CD4-positive, alpha-beta T cell treated with Interleukin-17A for 1 hour (primary cell): ENCODE measurements around the gene RNF207.

Experiments
- DNase-seq: peaks from one replicate; pipeline ENCODE4 v3.0.0-alpha.2; 2020

RNF207 gene

GRCh38 chr1:6174621-6175410 is 31.1 kb upstream of the RNF207 start:
- DNase-seq = no peak

GRCh38 chr1:6175411-6175828 is 30.5 kb upstream of the RNF207 start:
- DNase-seq = no peak

DNA sequence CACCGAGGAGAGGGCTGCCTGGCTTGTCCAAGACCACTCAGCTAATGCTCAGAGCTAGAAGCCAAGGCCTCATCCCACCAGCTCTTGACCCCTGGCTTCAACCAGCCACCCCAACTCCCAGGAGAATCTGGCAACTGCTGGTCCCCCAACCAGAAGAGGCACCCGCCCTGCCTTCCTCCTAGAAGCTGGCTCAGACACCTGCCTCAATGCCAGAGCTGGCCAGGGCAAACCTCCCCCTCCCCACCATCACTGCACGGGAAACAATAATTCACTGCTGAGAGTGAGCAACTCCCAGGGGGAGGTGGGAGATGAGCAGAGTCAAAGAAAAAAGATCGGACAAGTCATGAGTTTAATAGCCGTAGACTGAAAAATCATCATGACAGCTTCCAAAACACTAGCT is 29.1 kb upstream of the RNF207 start:
- DNase-seq = no peak

DNA sequence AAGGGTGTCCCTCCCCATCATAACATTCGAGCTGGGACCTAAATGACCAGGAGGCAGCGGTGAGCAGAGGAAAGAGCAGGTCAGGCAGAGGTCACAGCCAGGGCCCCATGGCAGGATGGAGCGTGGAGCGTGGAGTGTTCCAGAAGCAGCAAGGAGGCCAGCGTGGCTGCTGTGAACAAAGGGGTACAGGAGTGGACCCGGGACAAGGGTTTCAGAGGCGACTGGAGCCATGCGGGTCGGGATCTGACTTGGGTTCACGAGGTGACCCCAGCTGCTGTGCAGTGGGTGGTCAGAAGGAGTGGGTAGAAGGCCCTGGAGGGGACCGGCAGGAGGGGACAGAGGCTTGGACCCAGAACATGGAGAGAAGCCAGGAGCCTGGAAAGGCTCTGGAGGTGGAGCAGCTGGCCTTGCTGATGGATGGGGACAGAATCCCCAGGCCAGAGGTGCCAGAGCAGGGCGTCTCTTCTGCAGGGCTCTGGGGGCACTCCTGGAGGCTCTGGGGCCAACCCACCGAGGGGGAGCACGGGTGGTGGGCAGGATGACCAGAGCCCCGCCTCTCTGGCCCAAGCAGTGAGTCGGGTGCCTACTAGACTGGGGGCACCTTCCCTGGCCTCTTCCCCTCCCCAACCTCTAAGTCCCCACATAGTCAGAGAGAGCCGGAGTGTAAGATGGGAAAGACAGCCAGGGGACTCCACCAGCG is 28.1 kb upstream of the RNF207 start:
- no peak for DNase-seq

- no peak for DNase-seq
Measured at GRCh38 chr1:6178751-6179563, 27.0 kb upstream of the RNF207 start.

GRCh38 chr1:6179564-6180175 is 26.2 kb upstream of the RNF207 start:
- DNase-seq = no peak

DNA sequence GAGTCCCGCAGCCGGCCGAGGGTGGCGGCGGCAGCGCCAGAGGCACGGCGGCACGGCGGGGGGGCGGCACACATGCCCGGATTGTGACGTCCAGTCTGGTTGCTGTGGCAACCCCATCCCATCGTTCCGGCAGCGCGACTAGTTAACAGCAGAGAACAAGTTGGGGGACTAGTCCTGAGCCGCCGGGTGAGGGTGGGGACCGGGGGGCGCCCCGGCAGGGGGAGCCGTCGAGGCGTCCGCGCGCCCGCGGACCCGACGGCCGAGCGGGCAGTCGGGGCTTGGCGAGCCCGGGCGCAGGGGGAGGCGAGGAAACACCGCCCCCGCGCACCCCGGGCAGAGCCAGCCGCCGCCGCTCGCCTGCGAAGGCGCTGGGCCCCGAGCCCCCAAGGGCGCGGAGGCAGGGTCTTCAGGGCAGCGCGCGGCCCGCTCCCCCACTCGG is 25.6 kb upstream of the RNF207 start, which contains the start of gene CHD5:
Gene CHD5, minus strand, starts transcription at position 54 of the 439 bp plus-strand sequence. CDS start 298 bp downstream, outside the sequence.
- no peak for DNase-seq

DNA sequence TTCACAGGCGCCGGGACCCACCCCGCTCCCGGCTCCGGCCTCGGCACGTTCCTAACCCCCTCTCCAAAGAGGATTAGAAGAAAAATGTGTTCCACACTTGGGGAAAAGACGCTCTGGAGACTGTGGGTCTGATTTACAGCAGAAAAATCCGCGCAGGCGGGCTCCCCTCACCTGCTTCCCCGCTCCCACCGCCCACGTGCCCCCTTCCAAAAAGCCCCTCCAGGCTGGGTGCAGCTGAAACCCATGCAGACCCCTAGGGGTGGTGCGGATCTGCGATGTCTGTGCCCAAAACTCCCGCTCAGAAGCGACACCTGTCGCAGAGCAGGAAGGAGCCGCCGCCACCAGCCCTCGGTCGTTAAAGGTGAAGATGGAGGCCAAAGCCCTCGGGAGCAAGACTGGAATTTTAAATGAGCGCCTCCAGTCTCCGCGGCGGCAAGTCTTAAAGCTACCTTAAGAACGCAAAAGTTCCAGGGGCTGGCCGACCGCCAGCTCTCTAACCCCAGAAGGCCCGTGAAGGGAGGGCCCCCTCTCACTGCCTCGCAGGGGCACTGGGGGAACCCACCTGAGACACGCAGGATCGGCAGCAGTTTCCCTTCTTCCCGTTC is 25.1 kb upstream of the RNF207 start:
- no peak for DNase-seq

DNA sequence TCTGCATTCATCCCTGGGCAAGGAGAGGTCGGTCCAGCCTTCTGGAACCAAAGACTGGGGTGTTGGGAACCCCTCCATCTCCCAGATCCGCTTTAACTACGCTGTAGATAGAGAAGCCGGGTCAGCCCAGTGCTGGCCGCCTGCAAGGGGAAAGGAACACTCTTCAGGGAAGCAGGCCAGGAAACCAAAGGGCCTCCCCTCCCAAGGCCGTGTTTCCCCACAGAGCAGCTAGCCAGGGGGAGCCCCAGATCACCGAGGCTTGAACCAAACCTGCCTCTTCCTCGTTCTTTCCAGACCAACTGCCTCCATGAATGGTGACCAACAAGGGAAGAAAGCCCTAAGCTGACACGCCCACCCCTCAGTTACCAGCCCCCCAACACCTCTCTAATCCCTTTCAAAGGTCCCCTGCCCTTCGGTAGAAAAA is 24.6 kb upstream of the RNF207 start:
- DNase-seq = no peak

GRCh38 chr1:6183520-6183989 is 22.4 kb upstream of the RNF207 start:
- DNase-seq = no peak

DNA sequence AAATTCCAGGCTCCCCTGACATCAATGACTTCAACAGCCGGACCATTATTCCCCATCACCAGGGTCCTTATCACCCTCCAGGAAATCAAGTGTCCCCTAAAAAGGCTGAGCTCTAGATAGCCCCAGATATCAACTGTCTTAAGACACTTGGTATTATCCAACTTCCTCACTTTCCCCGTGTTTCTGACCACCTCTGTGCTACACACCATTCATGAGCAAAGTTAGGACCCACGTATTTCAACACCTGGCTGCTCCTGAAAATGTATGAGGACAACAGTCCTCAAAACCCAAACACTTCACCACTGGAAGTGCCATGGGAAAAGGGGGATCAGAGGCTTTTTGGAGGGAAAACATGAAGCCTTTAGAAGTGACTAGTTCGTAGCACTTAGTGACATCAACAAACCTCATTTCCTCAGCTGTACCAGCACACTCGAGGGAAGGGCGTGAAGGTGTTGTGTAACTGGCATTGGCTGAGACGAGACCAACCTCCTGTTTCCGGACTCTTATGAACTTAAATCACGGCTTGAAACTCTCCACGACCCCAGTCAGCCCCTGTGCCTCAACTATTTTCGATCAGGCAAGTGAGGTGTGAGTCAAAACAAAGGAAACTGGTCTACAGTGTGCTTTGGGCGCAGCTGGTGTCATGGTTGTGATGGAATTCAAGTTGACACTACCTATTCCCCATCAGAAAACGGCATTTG is 21.7 kb upstream of the RNF207 start:
- no peak for DNase-seq

DNA sequence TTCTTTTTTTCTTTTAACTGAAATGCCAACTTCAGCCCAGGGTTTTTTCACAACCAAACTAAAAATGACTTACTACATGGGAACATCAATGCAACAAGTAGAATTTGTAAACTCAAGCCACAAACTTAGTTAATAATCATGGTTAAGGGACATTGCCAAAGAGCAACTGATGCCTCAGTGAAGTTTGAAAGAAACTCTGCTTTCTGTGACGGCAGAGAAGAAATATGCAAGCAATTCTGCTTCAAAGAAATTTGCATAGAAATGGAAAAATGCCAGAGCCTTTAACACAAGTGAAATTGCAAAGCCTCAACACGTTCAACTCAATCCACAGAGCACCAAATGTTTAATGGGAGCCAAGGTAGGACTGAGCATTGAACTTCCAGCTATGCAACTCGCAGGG is 20.8 kb upstream of the RNF207 start:
- DNase-seq = no peak

- DNase-seq = peak; percentile 38
Measured at GRCh38 chr1:6185635-6186382, 20.1 kb upstream of the RNF207 start.

- no peak for DNase-seq
Measured at GRCh38 chr1:6188466-6188865, 17.5 kb upstream of the RNF207 start.

DNA sequence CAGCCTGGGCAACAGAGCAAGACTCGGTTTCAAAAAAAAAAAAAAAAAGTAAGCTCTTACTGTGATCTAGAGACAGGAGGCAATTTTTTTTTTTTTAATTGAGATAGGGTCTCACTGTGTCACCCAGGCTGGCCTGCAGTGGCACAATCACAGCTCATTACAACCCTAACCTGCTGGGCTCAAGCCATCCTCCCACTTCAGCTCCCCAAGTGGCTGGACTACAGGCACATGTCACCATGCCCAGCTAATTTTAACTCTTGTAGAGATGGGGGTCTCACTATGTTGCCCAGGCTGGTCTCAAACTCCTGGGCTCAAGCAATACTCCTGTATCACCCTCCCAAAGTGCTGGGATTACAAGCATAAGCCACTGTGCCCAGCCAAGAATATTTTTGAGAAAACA is 14.0 kb upstream of the RNF207 start:
- no peak for DNase-seq

GRCh38 chr1:6197746-6198427 is 8.0 kb upstream of the RNF207 start:
- DNase-seq = no peak

- DNase-seq = peak; percentile 28
Measured at GRCh38 chr1:6198646-6199297, 7.1 kb upstream of the RNF207 start.

GRCh38 chr1:6199298-6200187 is 6.4 kb upstream of the RNF207 start, which contains the start of gene RPL22:
Gene RPL22, minus strand, starts transcription at chr1:6199595. Its CDS starts 22 bp downstream, at chr1:6199573.
- DNase-seq = peak; percentile 98
